ENCODE data around the gene IL15. TPM values are rescaled to one million over a fixed set of nuclear protein-coding genes. Genes with fewer than 3 reads are reported as not detected.
"Not testable (repeated sequence)": the region's sequence is repeated elsewhere in the genome, so short reads cannot be mapped to it uniquely, and the experiment has no call there.

The IL15 gene
- total RNA-seq, 4 donors from 2014 or later: 12.7 to 18.2 (median 15.9) TPM

- no peak for DNase-seq
- TF ChIP-seq POLR2A (IDR thresholded peaks at IDR 0.05) (no peak), CTCF (IDR thresholded peaks at IDR 0.05) (no peak)
- H3K27ac ChIP-seq: no peak overlapping the region
- H3K9me3 ChIP-seq: no peaks in the 10 kb centered on the region
- no peaks in the 10 kb centered on the region for H3K4me1 ChIP-seq
- H3K4me3 ChIP-seq: no peak overlapping the region
- H3K27me3 ChIP-seq: no peaks in the 10 kb centered on the region
- no peaks in the 10 kb centered on the region for H3K36me3 ChIP-seq
Measured at GRCh38 chr4:141686879-141687278, 50.5 kb downstream of the IL15 start.

- not testable (repeated sequence) for H3K9me3 ChIP-seq, DNase-seq, H3K27ac ChIP-seq, H3K4me1 ChIP-seq, H3K27me3 ChIP-seq, H3K36me3 ChIP-seq, H3K4me3 ChIP-seq
Measured at GRCh38 chr4:141689726-141690296, 53.4 kb downstream of the IL15 start.

GRCh38 chr4:141691247-141691646 lies 54.9 kb downstream of the IL15 start:
- not testable (repeated sequence) for H3K27me3 ChIP-seq, H3K4me1 ChIP-seq, H3K36me3 ChIP-seq, H3K9me3 ChIP-seq, H3K27ac ChIP-seq, DNase-seq, H3K4me3 ChIP-seq

- H3K9me3 ChIP-seq: no peaks in the 10 kb centered on the region
- H3K27ac ChIP-seq: no peak overlapping the region
- H3K27me3 ChIP-seq: no peaks in the 10 kb centered on the region
- H3K36me3 ChIP-seq: no peaks in the 10 kb centered on the region
- H3K4me1 ChIP-seq: no peaks in the 10 kb centered on the region
- no peak for TF ChIP-seq POLR2A (IDR thresholded peaks at IDR 0.05)
- TF ChIP-seq CTCF (IDR thresholded peaks at IDR 0.05): no peak
- DNase-seq: no peak
- no peak overlapping the region for H3K4me3 ChIP-seq
Measured at GRCh38 chr4:141692081-141692480, 55.7 kb downstream of the IL15 start.

GRCh38 chr4:141697116-141697515 lies 60.7 kb downstream of the IL15 start:
- Histone ChIP-seq H3K9me3 (no peaks in the 10 kb centered on the region), H3K36me3 (no peaks in the 10 kb centered on the region), H3K4me1 (no peaks in the 10 kb centered on the region), H3K27me3 (no peaks in the 10 kb centered on the region), H3K4me3 (no peak overlapping the region), H3K27ac (no peak overlapping the region)
- DNase-seq: no peak
- TF ChIP-seq POLR2A (IDR thresholded peaks at IDR 0.05) (no peak), CTCF (IDR thresholded peaks at IDR 0.05) (no peak)

- Histone ChIP-seq H3K27me3 (no peaks in the 10 kb centered on the region), H3K27ac (no peak overlapping the region), H3K4me3 (no peak overlapping the region), H3K36me3 (no peaks in the 10 kb centered on the region), H3K4me1 (no peaks in the 10 kb centered on the region), H3K9me3 (peaks cover 0 to 7% (median 0%) of the 10 kb centered on the region in 4 donors)
- TF ChIP-seq POLR2A (IDR thresholded peaks at IDR 0.05) (no peak), CTCF (IDR thresholded peaks at IDR 0.05) (no peak)
- no peak for DNase-seq
Measured at GRCh38 chr4:141702472-141703182, 66.2 kb downstream of the IL15 start.
